OCI-LY7 (cell line): Measurements from ENCODE around the gene PPFIA3. TPM values are rescaled to one million over a fixed set of nuclear protein-coding genes. Genes with fewer than 3 reads are reported as not detected.

Experiments
- small RNA-seq: library from RNA; depleted of rRNA; stranded (forward); fragments of <200 nt; gene quantifications from one replicate; pipeline ENCODE3, GENCODE V24; 2014
- total RNA-seq, 2 experiments: library from RNA; depleted of rRNA in 1 of 2; stranded (reverse); fragments of >200 nt in 1 of 2; shearing (Covaris generic) in 1 of 2; gene quantifications; 2 replicates each; pipeline ENCODE4 v1.2.3, GENCODE V29; 2014 to 2022

PPFIA3 gene
- total RNA-seq, 2 experiments from 2014 or later: 17.8 to 21.2 TPM

Small RNAs within 50 kb of the gene (small RNA-seq; reads per million reads assigned to genes)
- gene RN7SL708P: not detected

Other genes with a start within 250 kb of the PPFIA3 start
- 31.5 and 31.7 TPM in 2 replicates for gene PPP1R15A, start 247.1 kb upstream of the PPFIA3 start, total RNA-seq (2014; rRNA removed; shearing (Covaris generic))
- gene PPP1R15A, start 247.1 kb upstream of the PPFIA3 start, total RNA-seq (2022): 23.4 and 23.8 TPM in 2 replicates
- 0.47 TPM in 1 of 2 replicates, not detected in the other for gene TULP2, start 220.8 kb upstream of the PPFIA3 start, total RNA-seq (2014; rRNA removed; shearing (Covaris generic))
- gene TULP2, start 220.8 kb upstream of the PPFIA3 start, total RNA-seq (2022): 1.6 and 2.9 TPM in 2 replicates
- 72.6 and 88.7 TPM in 2 replicates for gene NUCB1, start 219.2 kb upstream of the PPFIA3 start, total RNA-seq (2014; rRNA removed; shearing (Covaris generic))
- gene NUCB1, start 219.2 kb upstream of the PPFIA3 start, total RNA-seq (2022): 73.6 and 85.3 TPM in 2 replicates
- not detected in 2 replicates for gene DHDH, start 185.8 kb upstream of the PPFIA3 start, total RNA-seq (2014; rRNA removed; shearing (Covaris generic))
- 0.53 TPM in 1 of 2 replicates, not detected in the other for gene DHDH, start 185.8 kb upstream of the PPFIA3 start, total RNA-seq (2022)
- 94.9 and 95.2 TPM in 2 replicates for gene BAX, start 164.7 kb upstream of the PPFIA3 start, total RNA-seq (2014; rRNA removed; shearing (Covaris generic))
- 83.9 and 93.7 TPM in 2 replicates for gene BAX, start 164.7 kb upstream of the PPFIA3 start, total RNA-seq (2022)
- gene FTL, start 154.2 kb upstream of the PPFIA3 start, total RNA-seq (2014; rRNA removed; shearing (Covaris generic)): 562 and 602 TPM in 2 replicates
- gene FTL, start 154.2 kb upstream of the PPFIA3 start, total RNA-seq (2022): 438 and 467 TPM in 2 replicates
- 12.5 and 20.0 TPM in 2 replicates for gene GYS1, start 126.2 kb upstream of the PPFIA3 start, total RNA-seq (2014; rRNA removed; shearing (Covaris generic))
- gene GYS1, start 126.2 kb upstream of the PPFIA3 start, total RNA-seq (2022): 28.9 and 29.9 TPM in 2 replicates
- gene RUVBL2, start 125.7 kb upstream of the PPFIA3 start, total RNA-seq (2014; rRNA removed; shearing (Covaris generic)): 265 and 272 TPM in 2 replicates
- 125 and 146 TPM in 2 replicates for gene RUVBL2, start 125.7 kb upstream of the PPFIA3 start, total RNA-seq (2022)
- 1.1 TPM in 1 of 2 replicates, not detected in the other for gene LHB, start 102.5 kb upstream of the PPFIA3 start, total RNA-seq (2014; rRNA removed; shearing (Covaris generic))
- not detected in 2 replicates for gene LHB, start 102.5 kb upstream of the PPFIA3 start, total RNA-seq (2022)
- gene CGB3, start 95.2 kb upstream of the PPFIA3 start, total RNA-seq (2014; rRNA removed; shearing (Covaris generic)): not detected in 2 replicates
- not detected in 2 replicates for gene CGB3, start 95.2 kb upstream of the PPFIA3 start, total RNA-seq (2022)
- gene CGB2, start 87.7 kb upstream of the PPFIA3 start, total RNA-seq (2014; rRNA removed; shearing (Covaris generic)): not detected in 2 replicates
- not detected in 2 replicates for gene CGB2, start 87.7 kb upstream of the PPFIA3 start, total RNA-seq (2022)
- gene CGB1, start 82.6 kb upstream of the PPFIA3 start, total RNA-seq (2014; rRNA removed; shearing (Covaris generic)): not detected in 2 replicates
- not detected in 2 replicates for gene CGB1, start 82.6 kb upstream of the PPFIA3 start, total RNA-seq (2022)
- not detected in 2 replicates for gene CGB5, start 75.7 kb upstream of the PPFIA3 start, total RNA-seq (2014; rRNA removed; shearing (Covaris generic))
- gene CGB5, start 75.7 kb upstream of the PPFIA3 start, total RNA-seq (2022): not detected in 2 replicates
- not detected in 2 replicates for gene CGB8, start 70.4 kb upstream of the PPFIA3 start, total RNA-seq (2014; rRNA removed; shearing (Covaris generic))
- gene CGB8, start 70.4 kb upstream of the PPFIA3 start, total RNA-seq (2022): not detected in 2 replicates
- gene CGB7, start 61.8 kb upstream of the PPFIA3 start, total RNA-seq (2014; rRNA removed; shearing (Covaris generic)): not detected in 2 replicates
- gene CGB7, start 61.8 kb upstream of the PPFIA3 start, total RNA-seq (2022): not detected in 2 replicates
- gene NTF4, start 54.7 kb upstream of the PPFIA3 start, total RNA-seq (2014; rRNA removed; shearing (Covaris generic)): not detected in 2 replicates
- gene NTF4, start 54.7 kb upstream of the PPFIA3 start, total RNA-seq (2022): not detected in 2 replicates
- not detected in 2 replicates for gene KCNA7, start 46.8 kb upstream of the PPFIA3 start, total RNA-seq (2014; rRNA removed; shearing (Covaris generic))
- not detected in 2 replicates for gene KCNA7, start 46.8 kb upstream of the PPFIA3 start, total RNA-seq (2022)
- 392 and 446 TPM in 2 replicates for gene SNRNP70, start 34.1 kb upstream of the PPFIA3 start, total RNA-seq (2014; rRNA removed; shearing (Covaris generic))
- gene SNRNP70, start 34.1 kb upstream of the PPFIA3 start, total RNA-seq (2022): 181 and 198 TPM in 2 replicates
- gene LIN7B, start 5.2 kb upstream of the PPFIA3 start, total RNA-seq (2014; rRNA removed; shearing (Covaris generic)): 5.5 and 14.7 TPM in 2 replicates
- 3.6 and 4.8 TPM in 2 replicates for gene LIN7B, start 5.2 kb upstream of the PPFIA3 start, total RNA-seq (2022)
- 5.9 and 8.3 TPM in 2 replicates for gene C19orf73, start 401 bp upstream of the PPFIA3 start, total RNA-seq (2014; rRNA removed; shearing (Covaris generic))
- gene C19orf73, start 401 bp upstream of the PPFIA3 start, total RNA-seq (2022): 2.5 and 4.4 TPM in 2 replicates
- not detected in 2 replicates for gene HRC, start 35.9 kb downstream of the PPFIA3 start, total RNA-seq (2014; rRNA removed; shearing (Covaris generic))
- not detected in 2 replicates for gene HRC, start 35.9 kb downstream of the PPFIA3 start, total RNA-seq (2022)
- 11.6 and 20.9 TPM in 2 replicates for gene TRPM4, start 38.2 kb downstream of the PPFIA3 start, total RNA-seq (2014; rRNA removed; shearing (Covaris generic))
- gene TRPM4, start 38.2 kb downstream of the PPFIA3 start, total RNA-seq (2022): 36.2 and 44.2 TPM in 2 replicates
- 2.5 and 2.8 TPM in 2 replicates for gene SLC6A16, start 205.6 kb downstream of the PPFIA3 start, total RNA-seq (2014; rRNA removed; shearing (Covaris generic))
- gene SLC6A16, start 205.6 kb downstream of the PPFIA3 start, total RNA-seq (2022): 15.8 and 21.7 TPM in 2 replicates
- gene CD37, start 215.9 kb downstream of the PPFIA3 start, total RNA-seq (2014; rRNA removed; shearing (Covaris generic)): 170 and 219 TPM in 2 replicates
- gene CD37, start 215.9 kb downstream of the PPFIA3 start, total RNA-seq (2022): 279 and 352 TPM in 2 replicates
- gene TEAD2, start 242.9 kb downstream of the PPFIA3 start, total RNA-seq (2014; rRNA removed; shearing (Covaris generic)): 5.3 and 7.4 TPM in 2 replicates
- 4.9 and 7.6 TPM in 2 replicates for gene TEAD2, start 242.9 kb downstream of the PPFIA3 start, total RNA-seq (2022)
- 0.15 and 0.63 TPM in 2 replicates for gene DKKL1, start 244.3 kb downstream of the PPFIA3 start, total RNA-seq (2014; rRNA removed; shearing (Covaris generic))
- 0.61 and 0.79 TPM in 2 replicates for gene DKKL1, start 244.3 kb downstream of the PPFIA3 start, total RNA-seq (2022)